ENCODE measurements around the gene EFHD2.
A peak's percentile ranks its signal among the peaks of the same experiment; 100 is the strongest.
"Not testable (repeated sequence)": the region's sequence is repeated elsewhere in the genome, so short reads cannot be mapped to it uniquely, and the experiment has no call there.

EFHD2 gene

DNA sequence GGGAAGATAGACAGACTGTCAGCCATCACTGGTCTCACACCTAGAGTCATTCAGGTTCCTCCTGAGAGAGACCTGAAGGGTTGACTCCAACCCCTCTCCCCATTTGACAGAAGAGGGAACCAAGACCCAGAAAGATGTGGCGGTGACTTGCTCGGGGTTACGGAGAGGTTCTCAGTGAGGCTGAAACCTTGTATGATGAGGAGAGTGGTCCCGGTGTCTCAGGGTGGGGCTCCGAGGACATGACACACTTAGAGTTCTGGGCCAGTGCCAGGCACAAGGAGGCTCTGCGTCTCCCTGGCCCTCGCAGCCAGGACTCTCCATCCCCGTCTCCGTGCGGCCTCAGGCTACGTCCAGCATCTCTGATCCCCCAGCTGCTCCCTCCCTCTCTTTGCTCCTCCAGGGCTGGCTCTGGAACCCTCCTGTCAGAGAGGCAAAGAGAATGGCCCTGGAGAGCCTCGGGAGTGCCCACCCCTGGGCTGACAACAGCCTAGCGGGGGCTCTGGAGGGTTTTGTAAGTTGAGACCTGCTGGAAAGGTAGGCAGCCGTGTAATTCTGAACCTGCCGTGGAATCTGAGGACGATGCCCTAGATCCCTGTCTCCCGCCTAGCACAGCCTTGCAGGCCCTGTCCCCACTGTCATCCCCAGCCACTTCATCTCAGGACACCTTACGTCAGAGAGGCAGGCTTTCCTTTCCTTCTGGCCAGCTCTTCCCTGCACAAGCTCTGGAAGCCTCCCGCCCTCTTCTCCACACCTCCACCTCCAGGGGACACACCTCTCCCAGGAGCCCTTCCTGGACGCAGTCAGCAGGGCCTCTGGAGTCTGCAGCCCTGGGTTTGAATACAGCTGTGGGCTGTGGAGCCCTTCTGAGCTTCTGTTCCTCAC is 4.1 kb downstream of the EFHD2 start:
- no peak for DNase-seq

DNA sequence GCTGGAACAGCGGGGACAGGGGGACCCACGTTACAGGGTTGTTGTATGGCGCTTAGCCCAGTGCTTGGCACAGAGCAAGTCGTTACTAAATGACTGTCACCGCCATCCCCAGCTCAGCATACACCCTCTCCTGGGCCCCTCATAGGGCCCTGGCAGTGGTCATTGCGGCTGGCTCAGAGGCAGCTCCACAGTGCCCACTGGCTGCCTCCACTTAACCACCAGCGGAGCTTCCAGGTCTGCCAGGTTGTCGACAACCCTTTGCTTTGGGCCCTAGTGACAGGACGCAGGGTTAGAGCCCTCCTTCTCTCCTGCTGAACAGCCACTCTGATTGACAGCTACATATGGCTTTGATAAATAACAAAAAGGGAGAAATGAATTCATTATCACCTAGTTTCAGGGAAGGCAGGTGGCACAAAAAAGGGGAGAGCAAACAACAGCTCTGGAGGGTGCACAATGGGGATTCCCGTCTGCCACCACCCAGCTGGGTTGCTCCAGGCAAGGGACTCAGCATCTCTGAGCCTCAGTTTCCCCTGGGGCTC is 4.8 kb downstream of the EFHD2 start:
- DNase-seq, result no peak

DNA sequence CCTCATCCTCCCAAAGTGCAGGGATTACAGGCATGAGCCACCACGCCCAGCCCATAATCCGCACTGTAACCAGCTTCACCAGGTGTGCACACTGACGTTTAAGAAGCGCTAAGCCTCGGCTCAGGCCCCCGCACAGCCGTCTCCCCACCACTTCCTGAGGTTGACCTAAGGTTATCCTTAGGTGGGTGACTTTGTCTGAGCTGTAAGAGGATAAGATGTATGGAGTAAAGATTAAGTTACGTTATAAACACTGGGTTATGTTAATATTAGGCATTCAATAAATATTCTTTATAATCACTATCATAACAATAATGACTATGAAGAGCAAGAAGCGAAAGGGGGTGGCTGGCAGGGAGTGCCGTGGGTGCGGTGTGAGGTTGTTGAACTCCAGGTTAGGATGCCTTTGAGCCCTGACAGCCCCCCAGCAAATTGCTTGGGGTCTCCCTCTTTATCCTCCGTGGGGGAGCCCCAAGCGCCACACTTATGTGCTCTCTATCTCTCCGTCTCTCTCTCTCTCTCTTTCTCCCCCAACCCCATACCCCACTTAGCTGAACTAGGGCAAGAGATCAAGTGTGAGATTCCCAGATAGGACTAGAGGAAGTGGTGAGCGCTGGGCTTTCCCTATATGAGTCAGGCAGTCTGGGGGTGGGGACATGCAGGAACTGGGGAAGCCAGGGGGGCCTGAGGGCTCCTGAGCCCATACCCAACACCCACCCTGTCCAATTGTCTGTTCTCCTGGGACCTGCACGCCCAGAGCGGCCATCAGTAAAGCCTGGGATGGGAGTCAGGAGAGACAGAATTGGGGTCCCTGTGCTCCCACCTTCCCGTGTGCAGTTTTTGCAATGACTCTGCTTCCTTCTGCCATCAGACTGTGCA is 7.6 kb downstream of the EFHD2 start:
- peak; percentile 21 to 37 for DNase-seq

DNA sequence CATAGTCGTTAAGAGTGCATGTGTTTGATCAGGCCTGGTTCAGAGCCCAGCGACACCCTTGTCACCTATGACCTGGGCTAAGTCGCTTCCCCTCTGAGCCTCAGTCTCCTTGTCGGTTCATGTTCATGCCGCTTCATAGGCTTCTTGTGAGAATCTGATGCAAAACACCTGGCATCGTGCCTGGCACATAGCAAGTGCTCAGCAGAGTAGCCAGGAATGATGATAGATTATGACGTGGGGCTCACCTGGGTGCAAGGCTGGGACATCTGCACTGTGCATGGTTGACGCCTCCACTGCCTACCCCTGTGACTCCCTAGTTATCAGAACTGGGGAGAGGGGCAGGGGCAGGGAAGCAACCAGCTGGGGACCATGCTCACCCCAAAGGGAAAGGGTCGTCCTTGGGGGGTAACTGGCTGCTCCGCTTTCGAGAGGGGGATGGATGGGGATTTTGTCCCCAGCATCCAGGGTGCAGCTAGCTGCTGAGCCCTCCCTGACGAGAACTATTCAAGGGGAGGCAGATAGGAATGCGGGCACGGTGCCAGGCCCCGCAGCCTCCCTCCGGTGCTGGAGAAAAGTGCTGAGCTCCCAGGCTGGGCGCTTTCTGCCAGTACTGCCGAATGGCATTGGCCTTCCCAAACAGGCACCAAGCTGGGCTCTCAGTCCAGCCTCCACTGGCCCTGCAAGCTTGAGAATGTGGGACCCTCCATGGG is 9.3 kb downstream of the EFHD2 start:
- DNase-seq, result no peak

DNA sequence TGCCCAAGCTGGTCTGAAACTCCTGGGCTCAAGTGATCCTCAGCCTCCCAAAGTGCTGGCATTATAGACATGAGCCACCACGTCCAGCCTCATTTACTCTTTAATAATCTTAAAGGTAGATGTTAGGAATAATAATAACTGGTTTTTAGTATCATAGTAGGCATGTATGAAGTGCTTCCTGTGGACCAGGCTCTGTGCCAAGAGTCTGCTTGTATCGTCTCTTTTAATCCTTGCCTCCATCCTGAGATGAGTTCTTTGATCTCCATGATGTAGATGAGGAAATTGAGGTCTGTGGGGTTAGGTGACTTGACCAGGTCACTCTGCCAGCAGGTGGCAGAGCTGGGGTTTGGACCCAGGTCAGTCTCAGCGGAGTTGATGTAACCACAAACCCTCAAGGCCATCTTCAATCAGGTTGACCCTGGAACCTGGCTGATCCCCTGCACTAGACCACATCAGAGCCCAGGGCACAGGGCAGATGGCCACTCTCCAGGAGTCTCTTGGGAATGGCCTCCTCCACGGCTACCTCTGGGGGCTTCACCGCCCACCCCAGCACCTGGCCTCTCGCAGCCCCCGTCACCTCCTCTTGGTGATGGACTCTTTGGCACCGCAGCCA is 11.3 kb downstream of the EFHD2 start:
- DNase-seq, result no peak

DNA sequence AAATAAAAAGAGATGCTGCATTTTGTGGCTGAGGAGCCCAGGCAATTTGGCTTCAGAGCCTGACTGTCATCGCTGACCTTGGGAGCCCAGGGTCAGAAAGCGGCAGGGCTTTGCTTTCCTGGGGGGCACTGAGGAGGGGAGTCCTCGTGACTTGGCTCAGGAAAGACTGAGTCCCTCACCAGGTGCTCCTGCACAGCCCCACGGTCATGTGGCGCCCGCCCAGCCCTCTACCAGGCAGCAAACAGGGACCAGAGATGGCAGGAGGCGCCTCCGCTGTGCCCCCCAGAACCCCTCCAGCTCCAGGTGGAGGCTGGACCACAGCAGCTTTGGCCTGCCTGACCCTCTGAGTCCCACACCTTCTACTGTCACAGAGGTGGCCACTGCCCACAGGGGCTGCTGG is 13.2 kb downstream of the EFHD2 start:
- DNase-seq, result no peak

DNA sequence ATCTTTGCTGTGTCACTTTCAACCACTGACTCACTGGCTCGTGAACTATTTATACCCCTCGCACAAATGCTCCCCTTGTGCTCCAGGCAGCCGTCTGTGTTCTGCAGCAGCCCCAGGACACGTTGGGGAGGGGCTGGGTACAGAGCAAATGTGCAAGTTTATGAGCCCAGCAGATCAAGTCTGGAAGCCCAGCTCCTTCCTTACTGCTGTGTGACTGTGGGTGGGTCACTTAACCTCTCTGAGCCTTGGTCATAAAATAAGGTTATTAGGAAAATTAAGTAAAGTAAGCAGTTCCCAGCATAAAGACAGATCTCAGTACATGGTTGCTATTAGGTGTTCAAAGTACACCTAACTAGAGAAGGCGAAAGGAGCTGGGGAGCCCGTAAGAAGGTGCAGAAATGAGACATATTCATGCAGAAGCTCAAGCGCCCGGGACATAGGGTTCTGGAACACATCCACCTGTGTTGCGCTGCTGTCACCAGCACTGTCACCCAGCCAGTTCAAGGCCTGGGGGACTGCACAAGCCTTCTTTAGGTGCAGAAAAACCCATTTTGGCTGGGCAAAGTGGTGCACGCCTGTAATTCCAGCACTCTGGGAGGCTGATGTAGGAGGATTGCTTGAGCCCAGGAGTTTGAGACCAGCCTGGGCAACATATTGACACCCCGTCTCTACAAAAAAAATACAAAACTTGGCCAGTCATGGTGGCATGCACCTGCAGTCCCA is 13.8 kb downstream of the EFHD2 start:
- DNase-seq, result no peak

DNA sequence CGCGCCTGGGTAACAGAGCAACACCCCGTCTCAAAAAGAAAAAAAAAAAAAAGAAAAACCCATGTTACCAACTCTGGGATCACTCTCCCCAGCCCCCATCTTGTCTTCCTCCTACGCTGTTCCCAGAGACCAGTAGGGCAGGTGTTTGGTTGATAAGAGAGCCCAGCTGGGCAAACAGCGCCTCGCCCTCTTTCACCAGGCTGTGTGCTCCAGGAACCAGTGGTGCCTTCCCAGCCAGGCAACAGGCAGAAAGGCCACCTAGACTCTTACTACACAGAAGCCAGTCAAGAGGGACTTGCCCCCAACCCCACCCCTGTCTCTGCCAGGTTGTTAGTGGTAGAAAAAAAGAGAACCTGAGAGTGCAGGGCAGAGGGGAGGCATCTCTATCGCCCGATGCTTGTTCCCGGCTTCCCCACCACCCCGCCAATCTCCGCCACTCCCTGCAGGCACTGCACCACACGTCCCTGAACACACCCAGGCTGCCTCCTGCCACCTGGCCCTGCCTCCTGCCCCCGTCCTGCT is 14.5 kb downstream of the EFHD2 start:
- no peak for DNase-seq

DNA sequence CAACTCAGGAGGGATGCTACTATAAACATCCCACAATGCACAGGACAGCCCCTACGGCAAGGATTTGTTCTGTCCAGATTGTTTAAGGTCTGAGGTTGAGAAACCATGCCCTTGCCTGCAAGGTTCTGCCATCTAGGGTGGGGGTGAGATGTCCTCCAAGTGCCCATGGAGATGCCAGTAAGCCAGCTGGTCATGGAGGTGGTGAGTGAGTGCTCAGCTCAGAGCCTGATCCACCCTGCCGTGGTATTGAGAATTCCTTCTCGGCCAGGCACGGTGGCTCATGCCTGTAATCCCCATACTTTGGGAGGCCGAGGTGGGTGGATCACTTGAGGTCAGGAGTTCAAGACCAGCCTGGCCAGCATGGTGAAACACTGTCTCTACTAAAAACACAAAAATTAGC is 15.3 kb downstream of the EFHD2 start:
- DNase-seq, result no peak

DNA sequence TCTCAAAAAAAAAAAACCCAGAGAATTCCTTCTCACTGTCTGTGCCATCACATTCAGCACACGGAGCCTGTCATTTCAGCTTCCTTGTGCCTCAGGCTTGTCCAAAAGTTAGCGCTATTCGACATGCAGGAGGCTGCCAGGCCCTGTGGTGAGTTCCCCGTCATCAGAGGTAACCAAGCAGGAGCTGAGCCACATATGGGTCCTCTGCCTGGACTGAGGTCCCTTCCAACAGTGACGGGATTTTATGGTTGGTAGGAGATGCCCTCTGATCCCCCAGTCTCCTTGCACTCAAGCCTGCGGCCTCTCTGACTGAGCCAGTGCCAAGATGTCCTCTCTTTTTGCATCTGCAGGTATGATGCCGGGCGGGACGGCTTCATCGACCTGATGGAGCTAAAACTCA is 15.8 kb downstream of the EFHD2 start:
- DNase-seq, result no peak

DNA sequence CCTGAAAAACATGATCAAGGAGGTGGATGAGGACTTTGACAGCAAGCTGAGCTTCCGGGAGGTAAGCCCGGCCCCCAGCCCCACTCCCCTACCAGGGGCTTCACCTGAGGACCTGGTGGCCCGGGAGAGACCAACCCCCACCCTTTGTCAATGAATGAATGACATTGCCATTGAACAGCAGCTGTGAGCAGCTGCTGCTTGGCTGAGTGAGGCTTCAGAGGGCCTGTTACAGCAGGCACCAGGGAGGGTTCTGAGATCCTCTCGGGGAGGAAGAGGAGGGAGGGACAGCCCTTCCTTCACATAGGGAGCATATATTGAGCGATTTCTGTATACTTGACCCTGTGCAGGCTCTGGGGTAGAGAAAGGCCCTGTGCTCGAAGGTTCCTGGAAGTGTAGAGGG is 16.3 kb downstream of the EFHD2 start:
- no peak for DNase-seq

DNA sequence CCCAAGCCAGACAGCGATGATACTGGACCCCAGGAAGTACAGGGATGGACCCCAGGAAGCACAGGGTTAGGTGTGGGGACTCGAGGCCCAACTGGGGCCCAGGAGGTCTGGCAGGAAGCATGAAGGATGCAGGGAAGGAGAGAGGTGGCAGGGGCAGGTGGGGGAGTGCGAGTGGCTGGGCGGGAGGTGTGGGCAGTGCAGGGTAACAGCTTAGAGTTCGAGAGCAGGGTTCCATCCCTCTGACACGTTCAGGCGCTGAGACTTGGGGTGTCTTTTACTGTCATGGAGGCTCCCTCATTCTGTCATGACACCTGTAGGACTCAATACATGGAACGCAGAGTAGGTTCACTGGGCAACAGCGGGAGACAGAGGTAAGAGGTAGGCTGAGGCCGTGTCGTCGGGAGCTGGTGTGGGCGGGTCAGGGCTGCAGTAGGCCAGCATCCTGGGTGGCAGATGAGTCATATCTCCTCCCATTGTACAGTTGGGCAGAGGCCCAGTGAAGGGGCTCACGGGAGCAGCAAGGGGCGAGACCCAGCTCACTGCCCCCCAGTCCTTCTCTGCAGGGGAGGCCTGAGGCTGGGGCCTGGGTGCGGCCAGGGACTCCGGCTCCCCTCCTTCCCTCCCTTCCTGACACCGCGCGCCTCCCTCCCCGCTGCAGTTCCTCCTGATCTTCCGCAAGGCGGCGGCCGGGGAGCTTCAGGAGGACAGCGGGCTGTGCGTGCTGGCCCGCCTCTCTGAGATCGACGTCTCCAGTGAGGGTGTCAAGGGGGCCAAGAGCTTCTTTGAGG is 17.0 kb downstream of the EFHD2 start:
- DNase-seq, result no peak

DNA sequence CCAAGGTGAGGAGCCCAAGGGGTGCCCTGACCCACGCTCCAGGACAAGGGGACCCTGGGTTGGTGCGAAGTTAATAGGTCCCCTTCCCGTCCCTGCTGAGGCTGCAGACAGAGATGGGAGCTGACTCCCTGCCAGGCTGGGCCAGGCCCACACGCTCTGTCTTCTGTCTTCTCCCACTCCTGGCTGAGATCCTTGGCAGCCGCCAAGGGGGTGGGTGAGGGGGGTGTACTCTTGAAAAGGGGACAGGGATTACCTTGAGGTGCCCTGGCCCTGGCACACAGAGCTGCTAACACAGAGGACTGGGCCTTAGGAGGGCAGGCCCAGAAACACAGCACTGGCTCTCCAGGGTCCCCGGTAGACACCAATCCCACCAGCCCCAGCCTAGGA is 17.6 kb downstream of the EFHD2 start:
- no peak for DNase-seq

DNA sequence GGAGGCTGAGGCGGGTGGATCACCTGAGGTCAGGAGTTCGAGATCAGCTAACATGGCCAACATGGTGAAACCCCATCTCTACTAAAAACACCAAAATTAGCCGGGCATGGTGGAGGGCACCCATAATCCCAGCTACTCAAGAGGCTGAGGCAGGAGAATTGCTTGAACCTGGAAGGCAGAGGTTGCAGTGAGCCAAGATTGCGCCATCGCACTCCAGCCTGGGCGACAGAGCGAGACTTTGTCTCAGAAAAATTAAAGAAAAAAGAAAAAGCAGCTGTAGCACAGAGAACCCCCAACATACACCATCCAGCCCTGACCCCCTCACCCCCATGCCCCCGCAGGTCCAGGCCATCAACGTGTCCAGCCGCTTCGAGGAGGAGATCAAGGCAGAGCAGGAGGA is 18.6 kb downstream of the EFHD2 start:
- DNase-seq, result not testable (repeated sequence)

DNA sequence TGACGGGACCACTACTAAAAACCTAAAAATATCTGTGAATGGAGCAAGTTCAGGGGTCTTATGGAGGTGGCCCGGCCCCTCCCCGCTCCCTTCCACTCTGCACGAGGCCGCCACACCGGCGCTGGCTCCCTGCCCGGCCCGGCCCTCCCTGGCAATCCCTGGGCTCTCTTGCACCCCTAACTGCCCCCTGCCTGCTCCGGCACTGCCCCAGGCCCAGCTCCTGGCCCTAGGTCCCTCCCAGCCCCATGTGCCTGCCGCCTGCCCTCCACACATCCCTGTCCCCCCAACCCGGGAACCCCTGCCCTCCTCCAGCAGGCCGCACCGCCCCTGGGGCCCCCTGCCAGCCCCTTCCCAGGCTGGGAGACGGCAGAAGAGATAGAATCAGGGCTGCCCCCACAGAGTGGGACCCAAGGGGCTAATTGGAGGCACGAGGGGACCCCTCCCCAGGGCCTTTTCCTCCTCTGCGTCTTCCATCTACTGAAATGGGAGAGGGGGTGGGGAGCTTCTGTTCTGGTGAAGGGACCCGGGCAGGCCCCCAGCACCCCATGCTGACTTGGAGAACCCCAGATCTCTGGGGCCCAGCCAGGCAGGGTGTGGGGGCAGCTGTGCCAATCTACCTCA is 19.2 kb downstream of the EFHD2 start:
- no peak for DNase-seq

DNA sequence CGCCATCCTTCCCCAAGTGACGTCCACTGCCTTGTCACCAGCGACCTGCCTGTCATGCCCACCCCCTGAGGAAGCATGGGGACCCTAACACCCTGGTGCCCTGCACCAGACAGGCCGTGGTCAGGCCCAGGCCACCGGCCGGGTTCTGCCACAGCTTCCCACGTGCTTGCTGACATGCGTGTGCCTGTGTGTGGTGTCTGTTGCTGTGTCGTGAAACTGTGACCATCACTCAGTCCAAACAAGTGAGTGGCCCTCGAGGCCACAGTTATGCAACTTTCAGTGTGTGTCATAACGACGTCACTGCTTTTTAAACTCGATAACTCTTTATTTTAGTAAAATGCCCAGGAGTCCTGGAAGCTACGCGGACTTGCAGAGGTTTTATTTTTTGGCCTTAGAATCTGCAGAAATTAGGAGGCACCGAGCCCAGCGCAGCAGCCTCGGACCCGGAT is 20.0 kb downstream of the EFHD2 start:
- no peak for DNase-seq

DNA sequence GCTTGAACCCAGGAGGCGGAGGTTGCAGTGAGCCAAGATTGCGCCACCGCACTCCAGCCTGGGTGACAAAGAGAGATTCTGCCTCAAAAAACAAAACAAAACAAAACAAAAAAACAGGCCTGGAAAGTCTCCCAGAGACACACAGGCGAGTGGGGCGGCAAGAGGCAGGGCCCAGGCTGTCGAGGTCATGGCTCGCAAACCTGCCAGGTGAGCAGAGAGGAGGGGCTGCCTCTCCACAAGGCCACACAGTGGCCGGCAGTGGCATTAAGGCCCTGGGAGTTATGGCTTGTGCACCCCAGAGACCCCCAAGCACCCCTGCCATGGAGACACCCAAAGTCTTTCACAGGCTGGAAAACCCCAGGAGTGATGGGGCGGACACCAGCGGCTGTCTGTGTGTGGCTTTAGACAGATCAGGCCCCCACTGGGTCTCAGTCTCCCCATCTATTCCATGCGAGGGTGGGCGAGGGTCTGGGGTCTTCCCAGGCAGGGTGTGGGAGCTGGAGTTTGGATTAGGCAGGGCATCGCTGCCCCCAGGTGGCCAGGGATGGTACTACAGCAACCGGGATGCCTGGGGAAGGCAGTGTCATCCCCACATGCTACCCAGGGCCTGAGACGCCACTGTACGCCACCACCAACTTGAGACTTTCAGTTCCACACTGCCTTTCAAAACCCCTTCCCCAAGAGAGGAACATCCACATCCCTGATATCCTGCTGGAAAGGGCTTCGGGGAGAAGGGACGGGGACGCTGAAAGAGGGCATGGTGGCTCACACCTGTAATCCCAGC is 21.3 kb downstream of the EFHD2 start:
- DNase-seq, result peak; percentile 76 to 83

DNA sequence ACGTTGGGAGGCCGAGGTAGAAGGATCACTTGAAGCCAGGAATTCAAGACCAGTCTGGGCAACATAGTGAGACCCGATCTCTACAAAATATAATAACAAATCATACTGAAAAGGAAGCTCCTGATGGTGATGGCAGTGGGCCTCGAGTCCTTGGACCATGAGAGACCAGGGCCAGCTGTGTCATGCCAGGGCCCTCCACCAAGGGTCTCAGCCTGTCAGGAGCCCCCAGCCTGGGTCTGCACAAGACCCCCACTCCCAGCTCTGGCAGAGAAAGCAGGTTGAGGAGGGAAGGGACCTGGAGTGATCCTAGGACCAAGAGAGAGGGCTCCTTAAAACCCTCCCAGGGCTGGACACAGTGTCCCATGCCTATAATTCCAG is 21.9 kb downstream of the EFHD2 start:
- no peak for DNase-seq

DNA sequence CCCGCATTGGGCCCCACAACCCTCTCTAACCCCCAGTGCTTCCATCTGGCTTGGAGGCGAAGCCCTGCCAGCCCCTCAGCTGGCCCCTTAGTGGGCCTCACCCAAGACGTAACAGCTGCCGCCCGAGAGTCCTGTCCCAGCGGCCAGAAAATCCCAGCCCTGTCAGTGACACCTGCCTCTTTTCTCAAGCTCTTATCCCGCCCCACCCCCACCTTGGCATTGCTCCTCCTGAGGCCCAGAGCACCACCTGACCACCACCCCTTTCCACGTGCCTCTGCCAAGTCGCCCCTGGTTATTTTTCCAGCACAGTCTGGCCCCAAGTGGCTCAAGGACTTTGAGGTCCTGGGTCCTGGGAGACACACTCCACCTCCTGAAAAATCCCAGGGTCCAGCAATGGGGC is 22.6 kb downstream of the EFHD2 start:
- no peak for DNase-seq

DNA sequence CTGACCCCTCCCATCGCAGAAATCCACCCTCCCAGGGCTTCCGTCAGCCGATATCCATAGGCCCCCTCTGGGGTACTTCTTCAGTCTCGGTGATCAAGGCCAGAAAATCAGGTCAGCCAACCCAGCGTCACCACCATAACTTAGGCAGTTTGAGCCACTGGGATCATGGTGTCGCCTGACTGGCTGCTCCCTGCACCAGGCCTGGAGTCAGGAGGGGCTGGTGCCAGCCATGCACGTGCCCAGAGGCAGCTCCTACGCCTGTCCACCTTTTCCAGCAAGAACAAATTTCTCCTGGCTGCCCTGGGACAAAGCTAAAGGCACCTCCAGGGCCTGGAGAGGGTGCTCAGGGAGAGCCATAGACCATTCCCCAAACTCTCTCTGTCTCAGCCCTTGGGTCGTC is 23.8 kb downstream of the EFHD2 start:
- DNase-seq, result no peak

Measured in stimulated activated CD4-positive, alpha-beta T cell treated with anti-CD3 and anti-CD28 coated beads, Interleukin-2, amount 100 ng/mL, for 48 hours (primary cell).